Glutamatergic neuron (in vitro differentiated cells): ENCODE data around the gene GRIK3. TPM values are rescaled to one million over a fixed set of nuclear protein-coding genes. Genes with fewer than 3 reads are reported as not detected.

Source experiments
- DNase-seq: peaks from one replicate; pipeline ENCODE4 v3.0.0; 2022
- H3K27ac Mint-ChIP-seq: one replicate; pipeline ENCODE4 v1.8.0; 2020; ENCODE audit warnings: mild to moderate bottlenecking, mixed read lengths, inconsistent platforms; ENCODE audit not compliant: unreplicated experiment
- H3K27me3 Mint-ChIP-seq: one replicate; pipeline ENCODE4 v1.8.0; 2020; ENCODE audit warnings: mild to moderate bottlenecking, moderate library complexity, mixed read lengths, inconsistent platforms; ENCODE audit not compliant: unreplicated experiment
- H3K36me3 Mint-ChIP-seq: one replicate; pipeline ENCODE4 v1.8.0; 2020; ENCODE audit warnings: mild to moderate bottlenecking, mixed read lengths, inconsistent platforms; ENCODE audit not compliant: unreplicated experiment
- H3K4me1 Mint-ChIP-seq: one replicate; pipeline ENCODE4 v1.8.0; 2020; ENCODE audit warnings: mild to moderate bottlenecking, low read depth, mixed read lengths, inconsistent platforms; ENCODE audit not compliant: unreplicated experiment
- H3K4me3 Mint-ChIP-seq: one replicate; pipeline ENCODE4 v1.8.0; 2020; ENCODE audit warnings: mild to moderate bottlenecking, mixed read lengths, inconsistent platforms; ENCODE audit not compliant: unreplicated experiment
- H3K9me3 Mint-ChIP-seq: one replicate; pipeline ENCODE4 v1.8.0; 2020; ENCODE audit warnings: mild to moderate bottlenecking, moderate library complexity, mixed read lengths, inconsistent platforms; ENCODE audit not compliant: unreplicated experiment
- CTCF ChIP-seq: fragments of 200-600 bp; sonication (generic); IDR thresholded peaks from one replicate; pipeline ENCODE4 v1.5.0; 2021; ENCODE audit not compliant: partially characterized antibody, unreplicated experiment
- total RNA-seq: library from RNA; stranded (reverse); fragmentation: NEBNext Ultra II Directional; extraction: Animal tissue kit (Norgen Biotek cat#: 25700); gene quantifications from one replicate; pipeline ENCODE4 v1.2.1, GENCODE V29; 2021; ENCODE audit not compliant: unreplicated experiment

Gene GRIK3
- total RNA-seq, 1 donor from 2014 or later, result 60.1 TPM

- Mint-ChIP-seq H3K4me3 (no peak overlapping the region), H3K36me3 (peaks cover 4% of the 10 kb centered on the region), H3K9me3 (peaks cover 5% of the 10 kb centered on the region), H3K4me1 (peaks cover 16% of the 10 kb centered on the region), H3K27ac (no peak overlapping the region), H3K27me3 (peaks cover 11% of the 10 kb centered on the region)
- DNase-seq, result peak; percentile 62
- TF ChIP-seq CTCF, result peak; percentile 73
Observed at GRCh38 chr1:36864182-36864822, 170.0 kb downstream of the GRIK3 start.

GRCh38 chr1:36863500-36863899, 170.8 kb downstream of the GRIK3 start:
- Mint-ChIP-seq H3K4me3 (no peak overlapping the region), H3K36me3 (peaks cover 4% of the 10 kb centered on the region), H3K4me1 (peaks cover 9% of the 10 kb centered on the region), H3K9me3 (peaks cover 4% of the 10 kb centered on the region), H3K27ac (no peak overlapping the region), H3K27me3 (peaks cover 7% of the 10 kb centered on the region)
- TF ChIP-seq CTCF, result no peak
- no peak for DNase-seq

- Mint-ChIP-seq H3K4me1 (peaks cover 14% of the 10 kb centered on the region), H3K9me3 (peaks cover 5% of the 10 kb centered on the region), H3K27ac (no peak overlapping the region), H3K4me3 (no peak overlapping the region), H3K36me3 (peaks cover 4% of the 10 kb centered on the region), H3K27me3 (peaks cover 12% of the 10 kb centered on the region)
- no peak for TF ChIP-seq CTCF
- DNase-seq, result no peak
Observed at GRCh38 chr1:36863061-36863460, 171.3 kb downstream of the GRIK3 start.

DNA sequence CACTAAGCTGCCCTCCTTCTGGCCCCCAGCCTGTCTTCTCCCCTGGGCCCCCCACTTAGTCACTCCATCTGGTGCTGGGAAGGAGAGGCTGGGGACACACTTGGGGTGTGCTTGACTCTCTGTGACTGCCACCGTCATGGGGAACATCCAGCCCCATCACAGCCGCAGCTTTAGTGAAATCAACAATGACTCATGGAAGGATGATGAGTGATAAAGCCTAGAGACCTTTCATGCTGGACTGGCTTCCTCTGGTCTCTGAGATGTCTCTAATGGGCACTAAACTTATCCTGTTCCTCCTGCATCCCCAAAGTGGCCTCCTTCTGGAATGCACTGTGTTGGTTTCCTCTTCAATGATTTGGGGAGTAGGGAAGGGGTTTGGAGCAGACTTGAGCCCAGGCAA, 172.9 kb downstream of the GRIK3 start:
- Mint-ChIP-seq H3K27me3 (peaks cover 19% of the 10 kb centered on the region), H3K9me3 (peaks cover 16% of the 10 kb centered on the region), H3K27ac (no peak overlapping the region), H3K4me3 (no peak overlapping the region), H3K36me3 (peaks cover 4% of the 10 kb centered on the region), H3K4me1 (peaks cover 27% of the 10 kb centered on the region)
- DNase-seq, result no peak
- TF ChIP-seq CTCF, result no peak

- H3K4me1 Mint-ChIP-seq, result peaks cover 35% of the 10 kb centered on the region
- peaks cover 15% of the 10 kb centered on the region for H3K9me3 Mint-ChIP-seq
- no peak overlapping the region for H3K4me3 Mint-ChIP-seq
- H3K36me3 Mint-ChIP-seq, result peaks cover 4% of the 10 kb centered on the region
- H3K27ac Mint-ChIP-seq, result no peak overlapping the region
- no peak for DNase-seq
- no peak for TF ChIP-seq CTCF
- H3K27me3 Mint-ChIP-seq, result peaks cover 21% of the 10 kb centered on the region
Observed at GRCh38 chr1:36859926-36860325, 174.4 kb downstream of the GRIK3 start.
